ENCODE data around the gene KCNJ1.

- TF ChIP-seq CTCF (IDR thresholded peaks at IDR 0.05; ENCODE audit: low read depth, low read length) (no peak), POLR2A (IDR thresholded peaks at IDR 0.05; ENCODE audit: extremely low read depth, insufficient read length) (no peak)
These were observed 29.5 kb downstream of the KCNJ1 start for GRCh38 chr11:128837627-128838026.
